ENCODE measurements around the gene SUCLG2.
"Not testable (repeated sequence)": the region's sequence is repeated elsewhere in the genome, so short reads cannot be mapped to it uniquely, and the experiment has no call there.

SUCLG2 gene

GRCh38 chr3:67561667-67562394, 92.6 kb downstream of the SUCLG2 start:
- in situ Hi-C loops (cut with MboI; ENCODE audit: low sequenced_read_pairs) = no loop called here

- in situ Hi-C loops (cut with MboI; ENCODE audit: low sequenced_read_pairs) = no loop called here
These were observed 93.1 kb downstream of the SUCLG2 start for GRCh38 chr3:67561266-67561665.

GRCh38 chr3:67559029-67559605, 95.3 kb downstream of the SUCLG2 start:
- in situ Hi-C loops (cut with MboI; ENCODE audit: low sequenced_read_pairs) = no loop called here

- in situ Hi-C loops (cut with MboI; ENCODE audit: low sequenced_read_pairs) = no loop called here
These were observed 96.0 kb downstream of the SUCLG2 start for GRCh38 chr3:67558426-67558825.

- in situ Hi-C loops (cut with MboI; ENCODE audit: low sequenced_read_pairs) = no loop called here
These were observed 96.5 kb downstream of the SUCLG2 start for GRCh38 chr3:67557848-67558355.

- in situ Hi-C loops (cut with MboI; ENCODE audit: low sequenced_read_pairs) = no loop called here
These were observed 102.9 kb downstream of the SUCLG2 start for GRCh38 chr3:67551361-67552016.

GRCh38 chr3:67550541-67550940, 103.9 kb downstream of the SUCLG2 start:
- in situ Hi-C loops (cut with MboI; ENCODE audit: low sequenced_read_pairs) = no loop called here

GRCh38 chr3:67542502-67543250, 111.7 kb downstream of the SUCLG2 start:
- in situ Hi-C loops (cut with MboI; ENCODE audit: low sequenced_read_pairs) = not testable (repeated sequence)

- in situ Hi-C loops (cut with MboI; ENCODE audit: low sequenced_read_pairs) = no loop called here
These were observed 114.1 kb downstream of the SUCLG2 start for GRCh38 chr3:67540198-67540894.

- in situ Hi-C loops (cut with MboI; ENCODE audit: low sequenced_read_pairs) = not testable (repeated sequence)
These were observed 117.2 kb downstream of the SUCLG2 start for GRCh38 chr3:67537203-67537602.

- in situ Hi-C loops (cut with MboI; ENCODE audit: low sequenced_read_pairs) = no loop called here
These were observed 119.4 kb downstream of the SUCLG2 start for GRCh38 chr3:67535006-67535405.

GRCh38 chr3:67534594-67534993, 119.8 kb downstream of the SUCLG2 start:
- in situ Hi-C loops (cut with MboI; ENCODE audit: low sequenced_read_pairs) = no loop called here

GRCh38 chr3:67531181-67532101, 123.0 kb downstream of the SUCLG2 start:
- in situ Hi-C loops (cut with MboI; ENCODE audit: low sequenced_read_pairs) = no loop called here

GRCh38 chr3:67529915-67530314, 124.5 kb downstream of the SUCLG2 start:
- in situ Hi-C loops (cut with MboI; ENCODE audit: low sequenced_read_pairs) = no loop called here

- in situ Hi-C loops (cut with MboI; ENCODE audit: low sequenced_read_pairs) = no loop called here
These were observed 125.1 kb downstream of the SUCLG2 start for GRCh38 chr3:67529337-67529736.

GRCh38 chr3:67526246-67526645, 128.2 kb downstream of the SUCLG2 start:
- in situ Hi-C loops (cut with MboI; ENCODE audit: low sequenced_read_pairs) = no loop called here

- in situ Hi-C loops (cut with MboI; ENCODE audit: low sequenced_read_pairs) = no loop called here
These were observed 130.4 kb downstream of the SUCLG2 start for GRCh38 chr3:67524046-67524445.

GRCh38 chr3:67522081-67522480, 132.3 kb downstream of the SUCLG2 start:
- in situ Hi-C loops (cut with MboI; ENCODE audit: low sequenced_read_pairs) = no loop called here

GRCh38 chr3:67521053-67521646, 133.3 kb downstream of the SUCLG2 start:
- in situ Hi-C loops (cut with MboI; ENCODE audit: low sequenced_read_pairs) = no loop called here

All from HL-60/S4 treated with phorbol 12-myristate 13-acetate at 8.2 ng/mL for 4 days and 3 days (cell line).